Mesothelial cell of epicardium (in vitro differentiated cells): Measurements from ENCODE around the gene HS6ST3. TPM values are rescaled to one million over a fixed set of nuclear protein-coding genes. Genes with fewer than 3 reads are reported as not detected.

Experiments used
- DNase-seq, 2 experiments: peaks; one replicate each; pipeline ENCODE4 v3.0.0; 2021; ENCODE audit warnings: low spot score in 2 of 2; ENCODE audit not compliant: unreplicated experiment in 2 of 2
- H3K27ac Mint-ChIP-seq: 2 replicates; pipeline ENCODE4 v1.8.0; 2021; ENCODE audit warnings: mixed read lengths
- H3K27me3 Mint-ChIP-seq: 2 replicates; pipeline ENCODE4 v1.8.0; 2021; ENCODE audit warnings: low read depth, mixed read lengths
- H3K36me3 Mint-ChIP-seq: 2 replicates; pipeline ENCODE4 v1.8.0; 2021; ENCODE audit warnings: mixed read lengths
- H3K4me1 Mint-ChIP-seq: 2 replicates; pipeline ENCODE4 v1.8.0; 2021; ENCODE audit warnings: mixed read lengths
- H3K4me3 Mint-ChIP-seq: 2 replicates; pipeline ENCODE4 v1.8.0; 2021; ENCODE audit warnings: mild to moderate bottlenecking, moderate library complexity, mixed read lengths
- H3K9me3 Mint-ChIP-seq: 2 replicates; pipeline ENCODE4 v1.8.0; 2021; ENCODE audit warnings: mixed read lengths
- total RNA-seq: library from RNA; stranded (reverse); gene quantifications from 3 replicates; pipeline ENCODE4 v1.2.1, GENCODE V29; 2021
- TF ChIP-seq, protein P1 (sequence below): fragments of 200-600 bp; sonication (generic); IDR thresholded peaks from one replicate; pipeline ENCODE4 v1.5.0; 2021; ENCODE audit warnings: antibody characterized with exemption; ENCODE audit not compliant: unreplicated experiment

The HS6ST3 gene
- total RNA-seq, 1 donor from 2014 or later = 0.60 TPM

DNA sequence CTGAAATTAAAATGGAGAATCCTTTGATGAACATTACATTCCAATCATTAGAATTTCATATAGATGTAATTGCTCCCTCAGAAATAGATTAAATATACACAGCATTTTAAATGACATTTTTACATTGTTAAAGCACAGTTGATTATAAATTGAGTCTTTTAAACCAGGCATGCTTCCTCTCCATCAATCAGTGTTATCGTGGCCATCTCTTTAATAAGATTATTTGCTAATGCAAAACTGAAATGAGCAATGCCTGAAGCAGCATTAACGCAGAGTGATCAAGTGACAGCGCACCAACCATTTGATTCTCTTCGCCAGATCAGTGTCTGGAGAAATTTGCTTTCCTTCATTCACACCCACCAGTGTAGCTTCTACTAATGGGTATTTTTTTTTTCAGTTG is 644.6 kb downstream of the HS6ST3 start:
- Mint-ChIP-seq H3K4me3 (no peak overlapping the region), H3K27ac (no peak overlapping the region), H3K4me1 (no peaks in the 10 kb centered on the region), H3K9me3 (peaks cover 28% of the 10 kb centered on the region), H3K36me3 (no peaks in the 10 kb centered on the region), H3K27me3 (peaks cover 19% of the 10 kb centered on the region)
- no peak for DNase-seq
- TF ChIP-seq, protein P1, sequence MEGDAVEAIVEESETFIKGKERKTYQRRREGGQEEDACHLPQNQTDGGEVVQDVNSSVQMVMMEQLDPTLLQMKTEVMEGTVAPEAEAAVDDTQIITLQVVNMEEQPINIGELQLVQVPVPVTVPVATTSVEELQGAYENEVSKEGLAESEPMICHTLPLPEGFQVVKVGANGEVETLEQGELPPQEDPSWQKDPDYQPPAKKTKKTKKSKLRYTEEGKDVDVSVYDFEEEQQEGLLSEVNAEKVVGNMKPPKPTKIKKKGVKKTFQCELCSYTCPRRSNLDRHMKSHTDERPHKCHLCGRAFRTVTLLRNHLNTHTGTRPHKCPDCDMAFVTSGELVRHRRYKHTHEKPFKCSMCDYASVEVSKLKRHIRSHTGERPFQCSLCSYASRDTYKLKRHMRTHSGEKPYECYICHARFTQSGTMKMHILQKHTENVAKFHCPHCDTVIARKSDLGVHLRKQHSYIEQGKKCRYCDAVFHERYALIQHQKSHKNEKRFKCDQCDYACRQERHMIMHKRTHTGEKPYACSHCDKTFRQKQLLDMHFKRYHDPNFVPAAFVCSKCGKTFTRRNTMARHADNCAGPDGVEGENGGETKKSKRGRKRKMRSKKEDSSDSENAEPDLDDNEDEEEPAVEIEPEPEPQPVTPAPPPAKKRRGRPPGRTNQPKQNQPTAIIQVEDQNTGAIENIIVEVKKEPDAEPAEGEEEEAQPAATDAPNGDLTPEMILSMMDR = no peak

DNA sequence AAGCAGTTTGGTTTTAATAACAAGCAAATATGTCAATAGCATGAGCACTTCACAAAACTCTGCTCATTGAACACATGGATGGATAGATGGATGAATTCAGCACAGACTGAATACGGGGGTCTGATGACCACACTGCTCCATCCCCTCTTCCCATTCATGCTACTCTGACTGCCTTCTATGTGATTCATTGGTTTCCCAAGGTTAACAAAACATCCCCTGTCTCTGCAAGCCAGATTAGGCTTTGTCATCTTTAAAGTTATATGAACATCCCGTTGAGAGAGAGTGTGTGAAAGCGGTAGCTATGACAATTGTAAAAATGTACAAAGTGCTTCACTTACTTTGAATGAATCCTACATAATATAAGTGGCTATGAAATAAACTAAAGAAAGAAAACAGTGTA is 651.9 kb downstream of the HS6ST3 start:
- TF ChIP-seq, protein P1 = no peak
- no peaks in the 10 kb centered on the region for H3K36me3 Mint-ChIP-seq
- DNase-seq = no peak
- peaks cover 49% of the 10 kb centered on the region for H3K27me3 Mint-ChIP-seq
- no peaks in the 10 kb centered on the region for H3K4me1 Mint-ChIP-seq
- no peaks in the 10 kb centered on the region for H3K9me3 Mint-ChIP-seq
- H3K4me3 Mint-ChIP-seq = no peak overlapping the region
- H3K27ac Mint-ChIP-seq = no peak overlapping the region

DNA sequence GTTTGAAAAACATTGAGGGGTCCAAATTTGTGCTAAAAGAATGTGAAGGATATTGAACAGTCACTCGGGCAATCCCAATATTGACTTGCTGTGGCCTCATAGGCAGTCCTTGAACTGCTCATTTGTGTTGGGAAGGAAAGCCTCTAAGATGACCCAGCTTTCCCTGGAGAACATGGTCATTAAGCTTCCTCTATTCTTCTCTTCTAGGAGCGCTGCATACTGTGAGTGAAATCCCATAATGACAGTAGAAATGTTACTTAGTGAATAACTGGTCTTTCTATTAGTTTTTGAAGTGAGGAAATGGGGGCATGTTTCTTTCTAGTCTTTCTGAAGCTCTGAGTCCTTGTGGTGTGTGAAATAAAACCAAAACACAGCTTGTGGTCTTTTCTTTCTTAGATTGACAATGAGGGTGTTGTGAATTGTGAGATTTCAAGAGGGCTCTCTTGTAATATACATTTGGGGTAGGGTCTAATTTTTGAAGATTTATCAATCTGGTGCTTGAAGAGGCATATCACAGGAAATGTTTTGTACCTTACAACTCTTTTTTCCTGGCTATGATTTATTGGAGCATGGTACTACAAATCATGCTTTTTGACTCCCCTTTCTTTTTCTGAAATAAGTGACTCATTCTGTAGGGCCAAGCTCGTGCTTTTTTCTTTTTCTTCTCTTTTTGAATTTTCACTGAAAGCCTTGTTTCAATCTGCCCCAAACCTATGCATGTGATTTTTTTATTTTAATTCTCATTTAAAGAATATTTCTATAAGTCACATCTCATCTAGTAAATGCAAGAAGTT is 653.6 kb downstream of the HS6ST3 start:
- no peaks in the 10 kb centered on the region for H3K4me1 Mint-ChIP-seq

DNA sequence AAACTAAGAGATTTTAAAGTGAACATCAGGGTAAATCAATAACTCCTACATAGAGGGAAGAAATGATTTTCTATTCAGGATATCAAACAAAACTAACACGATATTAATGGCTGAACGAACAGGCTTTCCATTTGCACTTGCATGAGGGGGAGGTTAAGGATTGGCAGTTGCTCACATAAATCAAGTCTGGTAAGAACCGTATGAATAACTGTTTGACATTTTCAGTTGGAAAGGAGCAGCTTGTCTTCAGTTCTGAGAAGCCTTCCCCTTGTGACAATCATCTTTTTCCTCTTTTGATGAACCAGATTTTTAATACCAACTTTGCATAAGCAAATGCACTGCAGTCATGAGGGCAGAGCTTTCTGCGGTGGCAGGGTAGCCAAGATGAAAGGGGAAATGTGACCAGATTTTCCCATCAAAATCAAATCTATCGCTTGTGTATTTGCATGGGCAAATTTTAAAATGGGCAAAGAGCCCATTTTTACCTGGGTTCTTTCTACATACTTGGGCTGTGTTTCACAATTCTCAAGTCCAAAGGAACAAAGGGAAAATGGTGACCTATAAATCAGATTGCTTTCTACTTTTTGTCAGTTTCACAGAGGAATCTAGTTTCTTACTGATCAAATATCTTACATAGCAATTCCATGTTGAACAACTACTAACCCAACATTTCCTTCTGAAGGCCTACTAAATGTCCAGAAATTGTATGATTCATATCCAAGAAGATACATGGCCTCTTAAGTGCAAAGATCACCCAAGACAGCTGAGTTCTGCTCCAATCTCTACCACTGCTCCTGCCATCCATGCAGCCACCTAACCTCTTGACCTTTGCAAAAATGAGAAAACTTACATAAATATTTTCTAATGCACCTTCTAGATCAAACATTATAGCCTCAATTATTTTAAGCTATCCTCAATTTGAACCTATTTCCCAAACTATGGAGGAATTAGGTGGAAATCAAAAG is 654.7 kb downstream of the HS6ST3 start:
- TF ChIP-seq, protein P1 = no peak
- no peak for DNase-seq
- Mint-ChIP-seq H3K36me3 (no peaks in the 10 kb centered on the region), H3K4me1 (no peaks in the 10 kb centered on the region), H3K4me3 (no peak overlapping the region), H3K27ac (no peak overlapping the region), H3K9me3 (no peaks in the 10 kb centered on the region), H3K27me3 (peaks cover 49% of the 10 kb centered on the region)

More for the DNA sequence above, 653.6 kb downstream of the HS6ST3 start:
- DNase-seq = no peak
- Mint-ChIP-seq H3K36me3 (no peaks in the 10 kb centered on the region), H3K27ac (no peak overlapping the region), H3K9me3 (no peaks in the 10 kb centered on the region), H3K4me3 (no peak overlapping the region), H3K27me3 (peaks cover 54% of the 10 kb centered on the region)
- TF ChIP-seq, protein P1 = no peak

DNA sequence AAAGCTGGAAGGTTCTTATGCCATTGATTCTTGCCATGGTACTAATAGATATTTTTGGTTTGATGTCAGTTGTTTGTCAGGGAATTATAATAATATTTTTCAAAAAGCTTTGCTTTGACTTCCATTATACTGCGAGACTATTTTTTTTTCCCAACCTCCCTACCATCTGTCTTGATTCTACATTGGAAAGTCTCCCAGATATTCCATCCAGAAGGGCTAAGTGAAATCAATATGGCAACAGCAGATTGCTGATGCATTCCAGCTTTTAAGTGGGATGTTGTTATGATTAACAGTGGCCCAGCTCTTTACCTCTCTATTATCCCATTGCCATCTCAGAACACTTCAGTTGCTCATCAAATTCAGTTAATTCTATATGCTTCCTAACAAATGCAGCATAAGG is 657.0 kb downstream of the HS6ST3 start:
- H3K27me3 Mint-ChIP-seq = peaks cover 31% of the 10 kb centered on the region
- no peak overlapping the region for H3K4me3 Mint-ChIP-seq
- DNase-seq = no peak
- no peaks in the 10 kb centered on the region for H3K36me3 Mint-ChIP-seq
- no peaks in the 10 kb centered on the region for H3K9me3 Mint-ChIP-seq
- H3K27ac Mint-ChIP-seq = no peak overlapping the region
- H3K4me1 Mint-ChIP-seq = no peaks in the 10 kb centered on the region
- TF ChIP-seq, protein P1 = no peak
